GM19035 (cell line): ENCODE results near the gene IGF2BP1.
"Not testable (repeated sequence)": the region's sequence is repeated elsewhere in the genome, so short reads cannot be mapped to it uniquely, and the experiment has no call there.

Experiments
- ATAC-seq: cut with Tn5 transposase; IDR thresholded peaks from one replicate; pipeline ENCODE4 v1.9.1; 2021; ENCODE audit not compliant: unreplicated experiment

IGF2BP1 gene

GRCh38 chr17:49086649-49087048 lies 89.5 kb downstream of the IGF2BP1 start:
- no peak for ATAC-seq

- ATAC-seq, result no peak
Measured at GRCh38 chr17:49089094-49089493, 91.9 kb downstream of the IGF2BP1 start.

- ATAC-seq, result no peak
Measured at GRCh38 chr17:49090878-49091594, 93.9 kb downstream of the IGF2BP1 start.

- ATAC-seq, result no peak
Measured at GRCh38 chr17:49093131-49093530, 95.9 kb downstream of the IGF2BP1 start.

- no peak for ATAC-seq
Measured at GRCh38 chr17:49100601-49101000, 103.4 kb downstream of the IGF2BP1 start.

- no peak for ATAC-seq
Measured at GRCh38 chr17:49101054-49101534, 103.9 kb downstream of the IGF2BP1 start.

- not testable (repeated sequence) for ATAC-seq
Measured at GRCh38 chr17:49103360-49103759, 106.2 kb downstream of the IGF2BP1 start.

GRCh38 chr17:49104511-49105074 lies 107.4 kb downstream of the IGF2BP1 start:
- ATAC-seq, result no peak
